ENCODE data around the gene TTC34. TPM values are rescaled to one million over a fixed set of nuclear protein-coding genes. Genes with fewer than 3 reads are reported as not detected.
"Not testable (repeated sequence)": the region's sequence is repeated elsewhere in the genome, so short reads cannot be mapped to it uniquely, and the experiment has no call there.

Gene TTC34
- total RNA-seq, 2 experiments from 2014 or later: 1.6 to 1.9 TPM

DNA sequence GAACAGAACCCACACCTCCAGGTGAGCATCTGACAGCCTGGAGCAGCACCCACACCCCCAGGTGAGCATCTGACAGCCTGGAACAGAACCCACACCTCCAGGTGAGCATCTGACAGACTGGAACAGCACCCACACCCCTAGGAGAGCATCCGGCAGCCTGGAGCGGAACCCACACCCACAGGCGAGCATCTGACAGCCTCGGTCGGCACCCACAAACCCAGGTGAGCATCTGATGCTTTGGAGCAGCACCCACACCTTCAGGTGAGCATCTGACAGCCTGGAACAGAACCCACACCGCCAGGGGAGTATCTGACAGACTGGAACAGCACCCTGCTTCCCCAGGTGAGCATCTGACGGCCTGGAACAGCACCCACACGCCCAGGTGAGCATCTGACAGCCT is 52.9 kb downstream of the TTC34 start:
- H3K27ac Mint-ChIP-seq; H3K4me1 Mint-ChIP-seq; H3K9me3 Mint-ChIP-seq; CTCF ChIA-PET; DNase-seq; H3K27me3 Mint-ChIP-seq; H3K36me3 Mint-ChIP-seq (ENCODE audit: low read depth); POLR2A ChIA-PET; H3K4me3 Mint-ChIP-seq: not testable (repeated sequence)

DNA sequence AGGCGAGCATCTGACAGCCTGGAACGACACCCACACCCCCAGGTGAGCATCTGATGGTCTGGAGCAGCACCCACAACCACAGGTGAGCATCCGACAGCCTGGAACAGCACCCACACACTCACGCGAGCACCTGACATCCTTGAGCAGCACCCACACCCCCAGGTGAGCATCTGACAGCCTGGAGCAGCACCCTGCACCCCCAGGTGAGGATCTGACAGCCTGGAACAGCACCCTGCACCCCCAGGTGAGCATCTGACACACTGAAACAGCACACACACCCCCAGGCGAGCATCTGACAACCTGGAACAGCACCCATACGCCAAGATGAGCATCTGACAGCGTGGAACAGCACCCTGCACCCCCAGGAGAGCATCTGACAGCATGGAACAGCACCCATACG is 106.7 kb downstream of the TTC34 start:
- H3K27me3 Mint-ChIP-seq; DNase-seq; H3K9me3 Mint-ChIP-seq; H3K4me3 Mint-ChIP-seq; POLR2A ChIA-PET; H3K4me1 Mint-ChIP-seq; CTCF ChIA-PET; H3K27ac Mint-ChIP-seq; H3K36me3 Mint-ChIP-seq (ENCODE audit: low read depth): not testable (repeated sequence)

DNA sequence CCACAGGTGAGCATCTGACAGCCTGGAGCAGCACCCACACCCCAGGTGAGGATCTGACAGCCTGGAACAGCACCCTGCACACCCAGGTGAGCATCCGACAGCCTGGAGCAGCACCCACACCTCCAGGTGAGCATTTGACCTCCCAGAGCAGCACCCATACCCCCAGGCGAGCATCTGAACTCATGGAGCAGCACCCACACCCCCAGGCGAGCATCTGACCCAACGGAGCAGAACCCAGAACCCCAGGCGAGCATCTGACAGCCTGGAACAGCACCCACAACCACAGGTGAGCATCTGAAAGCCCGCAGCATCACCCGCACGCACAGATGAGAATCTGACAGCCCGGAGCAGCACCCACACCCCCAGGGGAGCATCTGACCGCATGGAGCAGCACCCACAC is 111.3 kb downstream of the TTC34 start:
- H3K9me3 Mint-ChIP-seq; H3K27me3 Mint-ChIP-seq; DNase-seq; H3K36me3 Mint-ChIP-seq (ENCODE audit: low read depth); POLR2A ChIA-PET; CTCF ChIA-PET; H3K27ac Mint-ChIP-seq; H3K4me3 Mint-ChIP-seq; H3K4me1 Mint-ChIP-seq: not testable (repeated sequence)

DNA sequence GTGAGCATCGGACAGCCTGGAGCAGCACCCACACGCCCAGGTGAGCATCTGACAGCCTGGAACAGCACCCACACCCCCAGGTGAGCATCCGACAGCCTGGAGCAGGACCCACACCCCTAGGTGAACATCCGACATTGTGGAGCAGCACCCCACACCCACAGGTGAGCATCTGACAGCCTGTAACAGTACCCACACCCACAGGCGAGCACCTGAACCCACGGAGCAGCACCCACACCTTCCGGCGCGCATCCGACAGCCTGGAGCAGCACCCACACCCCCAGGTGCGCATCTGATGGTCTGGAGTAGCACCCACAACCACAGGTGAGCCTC is 113.2 kb downstream of the TTC34 start:
- CTCF ChIA-PET; POLR2A ChIA-PET; DNase-seq; H3K4me1 Mint-ChIP-seq; H3K9me3 Mint-ChIP-seq; H3K27ac Mint-ChIP-seq; H3K36me3 Mint-ChIP-seq (ENCODE audit: low read depth); H3K4me3 Mint-ChIP-seq; H3K27me3 Mint-ChIP-seq: not testable (repeated sequence)

DNA sequence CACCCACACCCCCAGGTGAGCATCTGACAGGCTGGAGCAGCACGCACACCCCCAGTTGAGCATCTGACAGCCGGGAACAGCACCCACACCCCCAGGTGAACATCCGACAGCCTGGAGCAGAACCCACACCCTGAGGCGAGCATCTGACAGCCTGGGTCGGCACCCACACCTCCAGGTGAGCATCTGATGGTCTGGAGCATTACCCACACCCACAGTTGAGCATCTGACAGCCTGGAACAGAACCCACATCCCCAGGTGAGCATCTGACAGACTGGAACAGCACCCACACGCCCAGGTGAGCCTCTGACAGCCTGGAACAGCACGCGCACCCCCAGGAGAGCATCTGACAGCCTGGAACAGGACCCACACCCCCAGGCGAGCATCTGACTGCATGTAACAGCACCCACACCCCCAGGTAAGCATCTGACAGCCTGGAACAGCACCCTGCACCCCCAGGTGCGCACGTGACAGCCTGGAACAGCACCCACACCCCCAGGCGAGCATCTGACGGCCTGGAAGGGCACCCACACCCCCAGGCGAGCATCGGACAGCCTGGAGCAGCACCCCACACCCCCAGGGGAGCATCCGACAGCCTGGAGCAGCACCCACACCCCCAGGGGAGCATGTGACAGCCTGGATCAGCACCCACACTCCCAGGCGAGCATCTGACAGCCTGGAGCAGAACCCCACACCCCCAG is 113.7 kb downstream of the TTC34 start:
- H3K36me3 Mint-ChIP-seq (ENCODE audit: low read depth); H3K4me1 Mint-ChIP-seq; H3K27me3 Mint-ChIP-seq; CTCF ChIA-PET; DNase-seq; POLR2A ChIA-PET; H3K27ac Mint-ChIP-seq; H3K9me3 Mint-ChIP-seq; H3K4me3 Mint-ChIP-seq: not testable (repeated sequence)

DNA sequence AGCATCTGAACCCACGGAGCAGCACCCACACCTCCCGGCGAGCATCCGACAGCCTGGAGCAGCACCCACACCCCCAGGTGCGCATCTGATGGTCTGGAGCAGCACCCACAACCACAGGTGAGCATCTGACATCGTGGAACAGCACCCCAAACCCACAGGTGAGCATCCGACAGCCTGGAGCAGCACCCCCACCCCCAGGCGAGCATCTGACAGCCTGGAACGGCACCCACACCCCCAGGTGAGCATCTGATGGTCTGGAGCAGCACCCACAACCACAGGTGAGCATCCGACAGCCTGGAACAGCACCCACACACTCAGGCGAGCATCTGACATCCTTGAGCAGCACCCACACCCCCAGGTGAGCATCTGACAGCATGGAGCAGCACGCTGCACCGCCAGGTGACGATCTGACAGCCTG is 114.3 kb downstream of the TTC34 start:
- CTCF ChIA-PET; DNase-seq; H3K27me3 Mint-ChIP-seq; H3K4me3 Mint-ChIP-seq; H3K27ac Mint-ChIP-seq; H3K36me3 Mint-ChIP-seq (ENCODE audit: low read depth); POLR2A ChIA-PET; H3K4me1 Mint-ChIP-seq; H3K9me3 Mint-ChIP-seq: not testable (repeated sequence)

DNA sequence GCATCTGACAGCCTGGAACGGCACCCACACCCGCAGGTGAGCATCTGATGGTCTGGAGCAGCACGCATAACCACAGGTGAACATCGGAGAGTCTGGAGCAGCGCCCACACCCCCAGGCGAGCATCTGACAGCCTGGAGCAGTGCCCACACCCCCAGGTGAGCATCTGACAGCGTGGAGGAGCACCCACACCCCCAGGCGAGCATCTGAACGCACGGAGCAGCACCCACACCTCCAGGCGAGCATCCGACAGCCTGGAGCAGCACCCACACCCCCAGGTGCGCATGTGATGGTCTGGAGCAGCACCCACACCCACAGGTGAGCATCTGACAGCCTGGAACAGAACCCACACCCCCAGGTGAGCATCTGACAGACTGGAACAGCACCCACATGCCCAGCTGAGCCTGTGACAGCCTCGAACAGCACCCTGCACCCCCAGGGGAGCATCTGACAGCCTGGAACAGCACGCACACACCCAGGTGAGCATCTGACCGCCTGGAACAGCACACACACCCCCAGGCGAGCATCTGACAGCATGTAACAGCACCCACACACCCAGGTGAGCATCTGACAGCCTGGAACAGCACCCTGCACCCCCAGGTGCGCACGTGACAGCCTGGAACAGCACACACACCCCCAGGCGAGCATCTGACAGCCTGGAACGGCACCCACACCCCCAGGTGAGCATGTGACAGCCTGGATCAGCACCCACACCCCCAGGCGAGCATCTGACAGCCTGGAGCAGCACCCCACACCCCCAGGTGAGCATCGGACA is 115.2 kb downstream of the TTC34 start:
- H3K27ac Mint-ChIP-seq; H3K4me1 Mint-ChIP-seq; H3K9me3 Mint-ChIP-seq; POLR2A ChIA-PET; H3K27me3 Mint-ChIP-seq; H3K36me3 Mint-ChIP-seq (ENCODE audit: low read depth); DNase-seq; CTCF ChIA-PET; H3K4me3 Mint-ChIP-seq: not testable (repeated sequence)

DNA sequence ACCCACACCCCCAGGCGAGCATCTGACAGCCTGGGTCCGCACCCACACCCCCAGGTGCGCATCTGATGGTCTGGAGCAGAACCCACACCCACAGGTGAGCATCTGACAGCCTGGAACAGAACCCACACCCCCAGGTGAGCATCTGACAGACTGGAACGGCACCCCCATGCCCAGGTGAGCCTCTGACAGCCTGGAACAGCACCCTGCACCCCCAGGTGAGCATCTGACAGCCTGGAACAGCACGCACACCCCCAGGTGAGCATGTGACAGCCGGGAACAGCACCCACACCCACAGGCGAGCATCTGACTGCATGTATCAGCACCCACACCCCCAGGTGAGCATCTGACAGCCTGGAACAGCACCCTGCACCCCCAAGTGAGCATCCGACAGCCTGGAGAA is 115.8 kb downstream of the TTC34 start:
- H3K4me3 Mint-ChIP-seq; DNase-seq; H3K36me3 Mint-ChIP-seq (ENCODE audit: low read depth); POLR2A ChIA-PET; CTCF ChIA-PET; H3K27ac Mint-ChIP-seq; H3K27me3 Mint-ChIP-seq; H3K9me3 Mint-ChIP-seq; H3K4me1 Mint-ChIP-seq: not testable (repeated sequence)

DNA sequence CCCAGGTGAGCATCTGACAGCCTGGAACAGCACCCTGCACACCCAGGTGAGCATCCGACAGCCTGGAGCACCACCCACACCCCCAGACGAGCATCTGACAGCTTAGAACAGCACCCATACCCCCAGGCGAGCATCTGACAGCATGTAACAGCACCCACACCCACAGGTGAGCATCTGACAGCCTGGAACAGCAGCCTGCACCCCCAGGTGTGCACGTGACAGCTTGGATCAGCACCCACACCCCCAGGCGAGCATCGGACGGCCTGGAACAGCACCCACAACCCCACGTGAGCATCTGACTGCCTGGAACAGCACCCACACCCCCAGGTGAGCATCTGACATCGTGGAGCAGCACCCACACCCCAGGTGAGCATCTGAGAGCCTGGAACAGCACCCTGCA is 116.6 kb downstream of the TTC34 start:
- H3K9me3 Mint-ChIP-seq; POLR2A ChIA-PET; DNase-seq; H3K36me3 Mint-ChIP-seq (ENCODE audit: low read depth); H3K27ac Mint-ChIP-seq; CTCF ChIA-PET; H3K4me3 Mint-ChIP-seq; H3K4me1 Mint-ChIP-seq; H3K27me3 Mint-ChIP-seq: not testable (repeated sequence)

DNA sequence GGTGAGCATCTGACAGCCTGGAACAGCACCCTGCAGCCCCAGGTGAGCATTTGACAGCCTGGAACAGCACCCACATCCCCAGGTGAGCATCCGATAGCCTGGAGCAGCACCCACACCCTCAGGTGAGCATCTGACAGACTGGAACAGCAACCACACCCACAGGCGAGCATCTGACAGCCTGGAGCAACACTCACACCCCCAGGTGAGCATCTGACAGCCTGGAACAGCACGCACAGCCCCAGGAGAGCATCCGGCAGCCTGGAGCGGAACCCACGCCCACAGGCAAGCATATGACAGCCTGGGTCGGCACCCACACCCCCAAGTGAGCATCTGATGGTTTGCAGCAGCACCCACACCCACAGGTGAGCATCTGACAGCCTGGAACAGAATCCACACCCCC is 117.5 kb downstream of the TTC34 start:
- H3K27ac Mint-ChIP-seq; H3K9me3 Mint-ChIP-seq; CTCF ChIA-PET; POLR2A ChIA-PET; H3K36me3 Mint-ChIP-seq (ENCODE audit: low read depth); H3K27me3 Mint-ChIP-seq; DNase-seq; H3K4me1 Mint-ChIP-seq; H3K4me3 Mint-ChIP-seq: not testable (repeated sequence)

DNA sequence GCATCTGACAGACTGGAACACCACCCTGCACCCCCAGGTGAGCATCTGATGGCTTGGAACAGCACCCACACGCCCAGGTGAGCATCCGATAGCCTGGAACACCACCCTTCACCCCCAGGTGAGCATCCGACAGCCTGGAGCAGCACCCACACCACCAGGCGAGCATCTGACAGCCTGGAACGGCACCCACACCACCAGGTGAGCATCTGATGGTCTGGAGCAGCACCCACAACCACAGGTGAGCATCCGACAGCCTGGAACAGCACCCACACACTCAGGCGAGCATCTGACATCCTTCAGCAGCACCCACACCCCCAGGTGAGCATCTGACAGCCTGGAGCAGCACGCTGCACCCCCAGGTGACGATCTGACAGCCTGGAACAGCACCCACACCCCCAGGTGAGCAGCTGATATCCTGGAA is 118.2 kb downstream of the TTC34 start:
- H3K27ac Mint-ChIP-seq; H3K36me3 Mint-ChIP-seq (ENCODE audit: low read depth); H3K4me1 Mint-ChIP-seq; DNase-seq; H3K27me3 Mint-ChIP-seq; H3K9me3 Mint-ChIP-seq; CTCF ChIA-PET; H3K4me3 Mint-ChIP-seq; POLR2A ChIA-PET: not testable (repeated sequence)

DNA sequence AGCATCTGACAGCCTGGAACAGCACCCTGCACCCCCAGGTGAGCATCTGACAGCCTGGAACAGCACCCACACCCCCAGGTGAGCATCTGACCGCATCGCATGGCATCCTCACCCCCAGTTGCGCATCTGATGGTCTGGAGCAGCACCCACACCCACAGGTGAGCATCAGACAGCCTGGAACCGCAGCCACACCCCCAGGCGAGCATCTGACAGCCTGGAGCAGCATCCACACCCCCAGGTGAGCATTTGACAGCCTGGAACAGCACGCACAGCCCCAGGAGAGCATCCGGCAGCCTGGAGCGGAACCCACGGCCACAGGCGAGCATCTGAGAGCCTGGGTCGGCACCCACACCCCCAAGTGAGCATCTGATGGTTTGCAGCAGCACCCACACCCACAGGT is 118.6 kb downstream of the TTC34 start:
- CTCF ChIA-PET; H3K4me1 Mint-ChIP-seq; H3K4me3 Mint-ChIP-seq; H3K27ac Mint-ChIP-seq; POLR2A ChIA-PET; H3K9me3 Mint-ChIP-seq; DNase-seq; H3K36me3 Mint-ChIP-seq (ENCODE audit: low read depth); H3K27me3 Mint-ChIP-seq: not testable (repeated sequence)

DNA sequence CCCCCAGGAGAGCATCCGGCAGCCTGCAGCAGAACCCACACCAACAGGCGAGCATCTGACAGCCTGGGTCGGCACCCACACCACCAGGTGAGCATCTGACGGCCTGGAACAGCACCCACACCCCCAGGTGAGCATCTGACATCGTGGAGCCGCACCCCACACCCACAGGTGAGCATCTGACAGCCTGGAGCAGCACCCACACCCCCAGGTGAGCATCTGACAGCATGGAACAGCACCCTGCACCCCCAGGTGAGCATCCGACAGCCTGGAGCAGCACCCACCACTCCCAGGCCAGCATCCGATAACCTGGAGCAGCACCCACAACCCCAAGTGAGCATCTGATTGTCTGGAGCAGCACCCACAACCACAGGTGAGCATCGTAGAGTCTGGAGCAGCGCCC is 124.8 kb downstream of the TTC34 start:
- H3K27me3 Mint-ChIP-seq; CTCF ChIA-PET; H3K27ac Mint-ChIP-seq; H3K9me3 Mint-ChIP-seq; H3K4me1 Mint-ChIP-seq; H3K36me3 Mint-ChIP-seq (ENCODE audit: low read depth); H3K4me3 Mint-ChIP-seq; POLR2A ChIA-PET; DNase-seq: not testable (repeated sequence)

DNA sequence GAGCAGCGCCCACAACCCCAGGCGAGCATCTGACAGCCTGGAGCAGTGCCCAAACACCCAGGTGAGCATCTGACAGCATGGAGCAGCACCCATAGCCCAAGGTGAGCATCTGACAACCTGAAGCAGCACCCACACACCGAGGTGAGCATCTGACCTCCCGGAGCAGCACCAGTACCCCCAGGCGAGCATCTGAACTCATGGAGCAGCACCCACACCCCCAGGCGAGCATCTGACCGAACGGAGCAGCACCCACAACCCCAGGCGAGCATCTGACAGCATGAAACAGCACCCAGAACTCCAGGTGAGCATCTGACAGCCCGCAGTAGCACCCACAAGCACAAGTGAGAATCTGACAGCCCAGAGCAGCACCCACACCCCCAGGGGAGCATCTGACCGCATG is 129.8 kb downstream of the TTC34 start:
- POLR2A ChIA-PET; H3K4me3 Mint-ChIP-seq; H3K4me1 Mint-ChIP-seq; CTCF ChIA-PET; H3K36me3 Mint-ChIP-seq (ENCODE audit: low read depth); DNase-seq; H3K27ac Mint-ChIP-seq; H3K9me3 Mint-ChIP-seq; H3K27me3 Mint-ChIP-seq: not testable (repeated sequence)
